Measurements from ENCODE around the gene IL17B. TPM values are rescaled to one million over a fixed set of nuclear protein-coding genes. Genes with fewer than 3 reads are reported as not detected.

Gene IL17B
- total and polyA plus RNA-seq, 2 experiments from 2014 or later, result not detected

DNA sequence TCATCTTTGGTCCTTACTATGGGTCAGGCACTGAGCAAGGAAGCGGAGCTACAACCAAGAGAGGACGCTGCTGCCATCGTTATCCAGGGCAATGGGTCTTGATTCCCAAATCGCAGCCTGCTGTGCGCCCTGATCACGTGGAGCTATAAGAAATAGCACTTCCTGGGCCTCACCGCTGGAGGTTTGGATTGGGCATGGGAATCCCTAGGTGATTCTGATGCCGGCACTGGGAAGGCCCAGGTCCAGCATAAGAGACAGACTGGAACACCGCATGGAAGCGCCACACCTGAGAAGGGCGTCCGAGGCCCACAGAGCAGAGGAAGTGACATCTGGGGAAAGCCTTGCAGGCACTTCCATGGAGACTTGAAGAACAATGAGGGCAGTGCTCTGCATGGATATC lies 3.0 kb downstream of the IL17B start (continued):
- TF ChIP-seq, protein P1, sequence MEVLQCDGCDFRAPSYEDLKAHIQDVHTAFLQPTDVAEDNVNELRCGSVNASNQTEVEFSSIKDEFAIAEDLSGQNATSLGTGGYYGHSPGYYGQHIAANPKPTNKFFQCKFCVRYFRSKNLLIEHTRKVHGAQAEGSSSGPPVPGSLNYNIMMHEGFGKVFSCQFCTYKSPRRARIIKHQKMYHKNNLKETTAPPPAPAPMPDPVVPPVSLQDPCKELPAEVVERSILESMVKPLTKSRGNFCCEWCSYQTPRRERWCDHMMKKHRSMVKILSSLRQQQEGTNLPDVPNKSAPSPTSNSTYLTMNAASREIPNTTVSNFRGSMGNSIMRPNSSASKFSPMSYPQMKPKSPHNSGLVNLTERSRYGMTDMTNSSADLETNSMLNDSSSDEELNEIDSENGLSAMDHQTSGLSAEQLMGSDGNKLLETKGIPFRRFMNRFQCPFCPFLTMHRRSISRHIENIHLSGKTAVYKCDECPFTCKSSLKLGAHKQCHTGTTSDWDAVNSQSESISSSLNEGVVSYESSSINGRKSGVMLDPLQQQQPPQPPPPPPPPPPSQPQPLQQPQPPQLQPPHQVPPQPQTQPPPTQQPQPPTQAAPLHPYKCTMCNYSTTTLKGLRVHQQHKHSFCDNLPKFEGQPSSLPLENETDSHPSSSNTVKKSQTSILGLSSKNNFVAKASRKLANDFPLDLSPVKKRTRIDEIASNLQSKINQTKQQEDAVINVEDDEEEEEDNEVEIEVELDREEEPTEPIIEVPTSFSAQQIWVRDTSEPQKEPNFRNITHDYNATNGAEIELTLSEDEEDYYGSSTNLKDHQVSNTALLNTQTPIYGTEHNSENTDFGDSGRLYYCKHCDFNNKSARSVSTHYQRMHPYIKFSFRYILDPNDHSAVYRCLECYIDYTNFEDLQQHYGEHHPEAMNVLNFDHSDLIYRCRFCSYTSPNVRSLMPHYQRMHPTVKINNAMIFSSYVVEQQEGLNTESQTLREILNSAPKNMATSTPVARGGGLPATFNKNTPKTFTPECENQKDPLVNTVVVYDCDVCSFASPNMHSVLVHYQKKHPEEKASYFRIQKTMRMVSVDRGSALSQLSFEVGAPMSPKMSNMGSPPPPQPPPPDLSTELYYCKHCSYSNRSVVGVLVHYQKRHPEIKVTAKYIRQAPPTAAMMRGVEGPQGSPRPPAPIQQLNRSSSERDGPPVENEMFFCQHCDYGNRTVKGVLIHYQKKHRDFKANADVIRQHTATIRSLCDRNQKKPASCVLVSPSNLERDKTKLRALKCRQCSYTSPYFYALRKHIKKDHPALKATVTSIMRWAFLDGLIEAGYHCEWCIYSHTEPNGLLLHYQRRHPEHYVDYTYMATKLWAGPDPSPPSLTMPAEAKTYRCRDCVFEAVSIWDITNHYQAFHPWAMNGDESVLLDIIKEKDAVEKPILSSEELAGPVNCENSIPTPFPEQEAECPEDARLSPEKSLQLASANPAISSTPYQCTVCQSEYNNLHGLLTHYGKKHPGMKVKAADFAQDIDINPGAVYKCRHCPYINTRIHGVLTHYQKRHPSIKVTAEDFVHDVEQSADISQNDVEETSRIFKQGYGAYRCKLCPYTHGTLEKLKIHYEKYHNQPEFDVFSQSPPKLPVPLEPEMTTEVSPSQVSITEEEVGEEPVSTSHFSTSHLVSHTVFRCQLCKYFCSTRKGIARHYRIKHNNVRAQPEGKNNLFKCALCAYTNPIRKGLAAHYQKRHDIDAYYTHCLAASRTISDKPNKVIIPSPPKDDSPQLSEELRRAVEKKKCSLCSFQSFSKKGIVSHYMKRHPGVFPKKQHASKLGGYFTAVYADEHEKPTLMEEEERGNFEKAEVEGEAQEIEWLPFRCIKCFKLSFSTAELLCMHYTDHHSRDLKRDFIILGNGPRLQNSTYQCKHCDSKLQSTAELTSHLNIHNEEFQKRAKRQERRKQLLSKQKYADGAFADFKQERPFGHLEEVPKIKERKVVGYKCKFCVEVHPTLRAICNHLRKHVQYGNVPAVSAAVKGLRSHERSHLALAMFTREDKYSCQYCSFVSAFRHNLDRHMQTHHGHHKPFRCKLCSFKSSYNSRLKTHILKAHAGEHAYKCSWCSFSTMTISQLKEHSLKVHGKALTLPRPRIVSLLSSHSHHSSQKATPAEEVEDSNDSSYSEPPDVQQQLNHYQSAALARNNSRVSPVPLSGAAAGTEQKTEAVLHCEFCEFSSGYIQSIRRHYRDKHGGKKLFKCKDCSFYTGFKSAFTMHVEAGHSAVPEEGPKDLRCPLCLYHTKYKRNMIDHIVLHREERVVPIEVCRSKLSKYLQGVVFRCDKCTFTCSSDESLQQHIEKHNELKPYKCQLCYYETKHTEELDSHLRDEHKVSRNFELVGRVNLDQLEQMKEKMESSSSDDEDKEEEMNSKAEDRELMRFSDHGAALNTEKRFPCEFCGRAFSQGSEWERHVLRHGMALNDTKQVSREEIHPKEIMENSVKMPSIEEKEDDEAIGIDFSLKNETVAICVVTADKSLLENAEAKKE (CRISPR knock-in tag; IDR thresholded peaks at IDR 0.05), result no peak
- TF ChIP-seq, protein P2, sequence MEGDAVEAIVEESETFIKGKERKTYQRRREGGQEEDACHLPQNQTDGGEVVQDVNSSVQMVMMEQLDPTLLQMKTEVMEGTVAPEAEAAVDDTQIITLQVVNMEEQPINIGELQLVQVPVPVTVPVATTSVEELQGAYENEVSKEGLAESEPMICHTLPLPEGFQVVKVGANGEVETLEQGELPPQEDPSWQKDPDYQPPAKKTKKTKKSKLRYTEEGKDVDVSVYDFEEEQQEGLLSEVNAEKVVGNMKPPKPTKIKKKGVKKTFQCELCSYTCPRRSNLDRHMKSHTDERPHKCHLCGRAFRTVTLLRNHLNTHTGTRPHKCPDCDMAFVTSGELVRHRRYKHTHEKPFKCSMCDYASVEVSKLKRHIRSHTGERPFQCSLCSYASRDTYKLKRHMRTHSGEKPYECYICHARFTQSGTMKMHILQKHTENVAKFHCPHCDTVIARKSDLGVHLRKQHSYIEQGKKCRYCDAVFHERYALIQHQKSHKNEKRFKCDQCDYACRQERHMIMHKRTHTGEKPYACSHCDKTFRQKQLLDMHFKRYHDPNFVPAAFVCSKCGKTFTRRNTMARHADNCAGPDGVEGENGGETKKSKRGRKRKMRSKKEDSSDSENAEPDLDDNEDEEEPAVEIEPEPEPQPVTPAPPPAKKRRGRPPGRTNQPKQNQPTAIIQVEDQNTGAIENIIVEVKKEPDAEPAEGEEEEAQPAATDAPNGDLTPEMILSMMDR (conservative IDR thresholded peaks at IDR 0.05; ENCODE audit: low read depth in 2 of 2), result no peak

DNA sequence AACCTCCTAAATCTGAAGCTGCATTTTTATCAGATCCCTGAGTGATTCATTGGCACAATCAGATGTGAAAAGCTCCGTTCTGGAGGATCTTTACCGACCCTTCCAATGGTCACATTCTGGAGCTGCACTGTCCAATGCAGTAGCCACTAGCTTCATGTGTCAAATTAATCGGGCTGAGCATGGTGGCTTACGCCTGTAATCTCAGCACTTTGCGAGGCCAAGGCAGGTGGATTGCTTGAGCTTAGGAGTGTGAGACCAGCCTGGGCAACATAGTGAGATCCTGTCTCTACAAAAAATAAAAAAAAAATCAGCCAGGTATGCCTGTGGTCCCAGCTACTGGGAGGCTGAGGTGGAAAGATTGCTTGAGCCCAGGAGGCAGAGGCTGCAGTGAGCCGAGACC lies 3.7 kb downstream of the IL17B start:
- DNase-seq (ENCODE audit: low spot score) (no peak), ATAC-seq (no peak)
- H3K9me2 ChIP-seq (ENCODE audit: insufficient read depth), result no peaks in the 10 kb centered on the region; the same call in 1 of the 2 replicates
- H3K27ac ChIP-seq (ENCODE audit: low read depth), result no peak overlapping the region
- no peak overlapping the region for H3K4me2 ChIP-seq
- Mint-ChIP-seq H3K27me3 (ENCODE audit: insufficient read depth, low read depth, poor library complexity) (peaks cover 2% of the 10 kb centered on the region), H3K27ac (no peak overlapping the region), H3K4me1 (peaks cover 13% of the 10 kb centered on the region; the same call in 2 of the 3 replicates), H3K9me3 (no peaks in the 10 kb centered on the region), H3K4me3 (no peak overlapping the region), H3K36me3 (ENCODE audit: low read depth) (no peaks in the 10 kb centered on the region; the same call in 2 of the 3 replicates)
- no peaks in the 10 kb centered on the region for H3F3A ChIP-seq (replicated peaks; ENCODE audit: low read depth)
- no peak overlapping the region for H3K4me3 ChIP-seq
- no peak overlapping the region for H2AFZ ChIP-seq
- peaks cover 3% of the 10 kb centered on the region; the same call in 1 of the 2 replicates for H3K4me1 ChIP-seq (ENCODE audit: insufficient read depth)
- H3K79me2 ChIP-seq (replicated peaks; ENCODE audit: insufficient read depth), result no peaks in the 10 kb centered on the region
- H4K20me1 ChIP-seq (replicated peaks; ENCODE audit: insufficient read depth), result no peaks in the 10 kb centered on the region; the same call in 1 of the 2 replicates
- H3K27me3 ChIP-seq (ENCODE audit: insufficient read depth), result no peaks in the 10 kb centered on the region
- no peaks in the 10 kb centered on the region for H3K36me3 ChIP-seq (ENCODE audit: insufficient read depth)
- TF ChIP-seq CREB1 (CRISPR knock-in tag; IDR thresholded peaks at IDR 0.05; ENCODE audit: low read depth) (no peak), JUNB (IDR thresholded peaks at IDR 0.05; ENCODE audit: unreplicated experiment) (no peak), POLR2AphosphoS5 (IDR thresholded peaks at IDR 0.05; ENCODE audit: low read depth) (no peak)
- TF ChIP-seq, protein P1 (CRISPR knock-in tag; IDR thresholded peaks at IDR 0.05), result no peak

Measured in GM23338 (cell line).